Ishikawa (cell line): Measurements from ENCODE around the gene GNPDA1.

Experiments
- CEBPB ChIP-seq: IDR thresholded peaks from 2 replicates; pipeline ENCODE4 v1.6.1; 2012
- CREB1 ChIP-seq: IDR thresholded peaks from 2 replicates; pipeline ENCODE4 v1.6.1; 2012; ENCODE audit warnings: low read depth
- EGR1 ChIP-seq: IDR thresholded peaks from 2 replicates; pipeline ENCODE4 v1.6.1; 2012
- EP300 ChIP-seq: IDR thresholded peaks from 2 replicates; pipeline ENCODE4 v1.6.1; 2012; ENCODE audit warnings: borderline replicate concordance
- FOXM1 ChIP-seq: IDR thresholded peaks from 2 replicates; pipeline ENCODE4 v1.6.1; 2012; ENCODE audit warnings: low read depth, borderline replicate concordance
- MAX ChIP-seq: IDR thresholded peaks from 2 replicates; pipeline ENCODE4 v1.6.1; 2012
- NFIC ChIP-seq: IDR thresholded peaks from 2 replicates; pipeline ENCODE4 v1.6.1; 2012
- RAD21 ChIP-seq: IDR thresholded peaks from 2 replicates; pipeline ENCODE4 v1.6.1; 2012; ENCODE audit warnings: low read depth
- TAF1 ChIP-seq: IDR thresholded peaks from 2 replicates; pipeline ENCODE4 v1.6.1; 2012; ENCODE audit warnings: low read depth, mild to moderate bottlenecking
- TCF12 ChIP-seq: IDR thresholded peaks from 2 replicates; pipeline ENCODE4 v1.6.1; 2012; ENCODE audit warnings: low read depth
- TEAD4 ChIP-seq: IDR thresholded peaks from 2 replicates; pipeline ENCODE4 v1.6.1; 2012
- YY1 ChIP-seq: IDR thresholded peaks from 2 replicates; pipeline ENCODE4 v1.6.1; 2012; ENCODE audit warnings: low read depth
- ZBTB7A ChIP-seq: IDR thresholded peaks from 2 replicates; pipeline ENCODE4 v1.6.1; 2012; ENCODE audit warnings: low read depth
- TF ChIP-seq, protein P1 (sequence below): IDR thresholded peaks from 2 replicates; pipeline ENCODE4 v1.6.1; 2012
- TF ChIP-seq, protein P2 (sequence below): IDR thresholded peaks from 2 replicates; pipeline ENCODE4 v1.6.1; 2012; ENCODE audit warnings: low read depth, mild to moderate bottlenecking

Gene GNPDA1

DNA sequence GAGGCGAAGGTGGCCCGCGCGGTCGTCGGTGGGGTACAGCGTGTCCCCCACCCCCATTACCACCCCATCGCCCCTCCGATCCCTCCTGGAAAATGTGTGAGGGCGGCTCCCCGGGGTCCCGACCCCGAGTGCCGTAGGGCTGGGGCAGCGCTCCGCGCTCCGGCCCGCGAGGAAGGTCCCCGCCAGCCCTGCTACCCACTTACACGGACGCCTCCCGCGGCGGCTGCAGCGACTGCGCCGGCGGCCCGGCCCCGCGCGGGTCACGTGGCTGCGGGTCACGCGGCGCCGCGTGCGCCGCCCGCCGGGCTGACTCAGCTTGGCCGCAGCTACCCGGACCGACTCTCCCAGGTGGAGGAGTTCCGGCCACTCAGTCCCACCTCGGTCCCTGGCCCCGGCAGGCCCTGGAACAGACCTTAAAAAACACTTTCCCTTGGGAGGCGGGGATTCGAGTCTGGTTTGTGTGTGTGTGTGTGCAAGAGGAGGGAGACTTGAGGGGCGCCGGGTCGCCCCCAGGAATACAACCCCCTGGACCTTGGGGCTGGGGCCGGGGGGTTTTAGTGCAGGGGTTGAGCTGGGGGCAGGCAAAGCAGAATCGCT lies at the start of gene GNPDA1:
Gene GNPDA1, minus strand, starts transcription at position 236 of the 597 bp plus-strand sequence. CDS start 992 bp downstream, outside the sequence.
- TF ChIP-seq, protein P1, sequence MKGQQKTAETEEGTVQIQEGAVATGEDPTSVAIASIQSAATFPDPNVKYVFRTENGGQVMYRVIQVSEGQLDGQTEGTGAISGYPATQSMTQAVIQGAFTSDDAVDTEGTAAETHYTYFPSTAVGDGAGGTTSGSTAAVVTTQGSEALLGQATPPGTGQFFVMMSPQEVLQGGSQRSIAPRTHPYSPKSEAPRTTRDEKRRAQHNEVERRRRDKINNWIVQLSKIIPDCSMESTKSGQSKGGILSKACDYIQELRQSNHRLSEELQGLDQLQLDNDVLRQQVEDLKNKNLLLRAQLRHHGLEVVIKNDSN: peak; percentile 95
- TF ChIP-seq NFIC (no peak), ZBTB7A (peak; percentile 69), CEBPB (no peak), TEAD4 (no peak), MAX (peak; percentile 83), FOXM1 (no peak), CREB1 (no peak), TAF1 (no peak), EP300 (no peak), RAD21 (no peak), YY1 (no peak), TCF12 (no peak), EGR1 (no peak)
- TF ChIP-seq, protein P2, sequence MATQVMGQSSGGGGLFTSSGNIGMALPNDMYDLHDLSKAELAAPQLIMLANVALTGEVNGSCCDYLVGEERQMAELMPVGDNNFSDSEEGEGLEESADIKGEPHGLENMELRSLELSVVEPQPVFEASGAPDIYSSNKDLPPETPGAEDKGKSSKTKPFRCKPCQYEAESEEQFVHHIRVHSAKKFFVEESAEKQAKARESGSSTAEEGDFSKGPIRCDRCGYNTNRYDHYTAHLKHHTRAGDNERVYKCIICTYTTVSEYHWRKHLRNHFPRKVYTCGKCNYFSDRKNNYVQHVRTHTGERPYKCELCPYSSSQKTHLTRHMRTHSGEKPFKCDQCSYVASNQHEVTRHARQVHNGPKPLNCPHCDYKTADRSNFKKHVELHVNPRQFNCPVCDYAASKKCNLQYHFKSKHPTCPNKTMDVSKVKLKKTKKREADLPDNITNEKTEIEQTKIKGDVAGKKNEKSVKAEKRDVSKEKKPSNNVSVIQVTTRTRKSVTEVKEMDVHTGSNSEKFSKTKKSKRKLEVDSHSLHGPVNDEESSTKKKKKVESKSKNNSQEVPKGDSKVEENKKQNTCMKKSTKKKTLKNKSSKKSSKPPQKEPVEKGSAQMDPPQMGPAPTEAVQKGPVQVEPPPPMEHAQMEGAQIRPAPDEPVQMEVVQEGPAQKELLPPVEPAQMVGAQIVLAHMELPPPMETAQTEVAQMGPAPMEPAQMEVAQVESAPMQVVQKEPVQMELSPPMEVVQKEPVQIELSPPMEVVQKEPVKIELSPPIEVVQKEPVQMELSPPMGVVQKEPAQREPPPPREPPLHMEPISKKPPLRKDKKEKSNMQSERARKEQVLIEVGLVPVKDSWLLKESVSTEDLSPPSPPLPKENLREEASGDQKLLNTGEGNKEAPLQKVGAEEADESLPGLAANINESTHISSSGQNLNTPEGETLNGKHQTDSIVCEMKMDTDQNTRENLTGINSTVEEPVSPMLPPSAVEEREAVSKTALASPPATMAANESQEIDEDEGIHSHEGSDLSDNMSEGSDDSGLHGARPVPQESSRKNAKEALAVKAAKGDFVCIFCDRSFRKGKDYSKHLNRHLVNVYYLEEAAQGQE: no peak

DNA sequence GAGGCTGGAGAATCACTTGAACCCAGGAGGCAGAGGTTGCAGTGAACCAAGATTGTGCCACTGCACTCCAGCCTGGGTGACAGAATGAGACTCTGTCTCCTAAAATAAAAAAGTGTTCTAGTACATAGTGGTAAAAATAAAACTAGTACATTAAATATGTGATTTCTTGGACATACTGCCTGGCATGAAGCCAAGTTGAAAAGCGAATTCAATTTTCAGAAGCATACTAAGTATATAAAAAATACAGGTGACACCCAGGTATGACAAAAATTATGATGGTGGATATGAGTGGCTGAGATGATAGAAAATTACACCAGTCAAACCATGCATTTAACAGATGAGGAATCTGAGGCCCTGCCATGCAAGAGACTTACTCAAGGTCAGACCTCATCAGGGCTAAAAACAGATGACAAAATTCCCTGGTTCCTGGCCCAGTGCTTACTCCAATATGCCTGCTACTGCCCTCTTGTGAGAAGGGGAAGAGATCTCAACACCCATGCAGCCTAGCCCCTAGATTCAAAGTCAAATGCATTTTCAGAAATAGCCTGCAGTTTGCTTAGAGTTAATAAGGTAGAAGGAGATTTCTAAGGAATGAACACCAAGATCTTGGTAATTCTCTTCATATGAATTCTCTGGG lies 46.6 kb upstream of the GNPDA1 start:
- TF ChIP-seq YY1 (no peak), EP300 (no peak), TAF1 (no peak)

DNA sequence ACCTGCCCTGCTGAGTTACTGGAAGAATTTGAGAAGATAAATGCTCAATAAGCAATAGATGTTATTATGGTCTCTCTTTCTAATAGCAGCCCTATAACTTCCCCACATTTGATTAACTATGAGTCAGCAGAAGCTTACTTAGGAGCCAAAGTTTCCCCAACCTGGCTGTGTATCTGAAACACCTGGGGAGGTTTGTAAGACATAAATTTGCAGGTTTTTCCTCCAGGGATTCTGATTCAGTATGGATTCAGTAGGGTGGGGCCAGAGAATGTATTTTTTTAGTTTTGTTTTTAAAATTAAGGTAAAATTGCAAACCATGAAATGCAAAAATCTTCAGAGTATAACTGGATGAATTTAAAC lies 44.9 kb upstream of the GNPDA1 start:
- TF ChIP-seq MAX: no peak
- TF ChIP-seq EP300: no peak
- no peak for TF ChIP-seq RAD21
- TF ChIP-seq, protein P1: no peak
- TF ChIP-seq FOXM1: no peak
- TF ChIP-seq TCF12: no peak
- no peak for TF ChIP-seq TEAD4
- no peak for TF ChIP-seq EGR1

DNA sequence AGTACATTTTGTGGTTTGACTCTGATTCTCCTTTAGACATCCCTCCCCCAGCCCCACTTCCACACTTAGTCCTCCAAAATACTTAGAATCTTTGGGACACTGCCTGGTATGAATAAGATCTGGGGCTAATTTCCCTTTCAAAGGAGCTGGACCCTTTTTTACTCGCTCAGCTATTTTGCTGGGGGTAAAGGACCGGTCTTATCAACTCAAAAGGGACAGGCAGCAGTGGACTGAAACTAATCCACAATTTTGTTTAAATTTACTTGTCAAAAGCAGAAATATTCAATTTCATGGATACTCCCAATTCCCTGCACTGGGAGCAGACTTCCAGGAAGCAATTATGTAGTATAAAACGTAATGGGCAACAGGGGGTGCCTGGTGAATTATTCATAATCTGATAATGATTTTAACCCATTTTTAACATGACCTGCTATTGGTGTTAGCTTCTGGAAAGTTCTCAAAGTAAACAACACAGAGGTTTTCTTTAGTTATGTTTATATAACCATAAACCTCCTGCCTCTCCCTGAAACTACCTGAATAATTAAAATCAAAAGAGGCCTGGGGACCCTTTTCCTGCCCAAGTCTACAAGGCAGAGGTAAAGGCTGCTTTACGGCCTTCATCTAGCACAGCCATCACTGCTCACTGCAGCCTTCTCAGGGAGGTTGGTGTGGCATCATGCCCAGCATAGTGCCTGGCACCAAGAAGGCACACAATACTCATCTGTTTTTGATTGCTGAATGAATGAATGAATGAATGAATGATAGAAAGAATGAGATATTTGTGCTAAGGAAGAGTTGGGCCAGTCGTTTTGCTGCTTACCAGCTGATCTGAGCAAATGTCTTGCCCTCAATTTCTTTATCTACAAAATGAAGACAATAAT lies 44.2 kb upstream of the GNPDA1 start:
- TF ChIP-seq NFIC: no peak
- no peak for TF ChIP-seq TCF12
- no peak for TF ChIP-seq EP300
- TF ChIP-seq MAX: no peak
- TF ChIP-seq, protein P1: no peak
- no peak for TF ChIP-seq ZBTB7A
- TF ChIP-seq EGR1: no peak

DNA sequence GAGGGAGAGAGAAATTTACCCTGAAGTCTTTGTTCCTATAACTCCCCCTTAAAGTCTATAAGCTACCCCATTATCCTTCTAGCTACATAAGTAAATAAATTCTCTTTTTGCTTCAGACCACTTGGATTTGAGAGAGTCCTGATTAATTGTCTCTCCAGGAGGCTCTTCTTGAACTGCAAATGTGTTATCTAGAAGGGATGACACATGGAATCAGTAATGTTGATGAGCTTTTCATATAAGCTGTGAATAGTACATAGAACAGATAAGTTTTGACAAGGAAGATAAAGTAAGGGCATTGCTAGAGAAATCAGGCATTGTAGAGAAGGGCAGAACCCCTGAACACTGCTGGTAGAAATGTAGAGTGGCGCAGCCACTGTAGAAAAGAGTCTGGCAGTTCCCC lies 42.5 kb upstream of the GNPDA1 start:
- TF ChIP-seq CEBPB (no peak), FOXM1 (no peak), EP300 (no peak), YY1 (no peak), ZBTB7A (no peak), NFIC (no peak), RAD21 (no peak), TEAD4 (no peak), CREB1 (no peak), TCF12 (no peak), TAF1 (no peak), EGR1 (no peak)
- TF ChIP-seq, protein P1: no peak
- TF ChIP-seq, protein P2: no peak
